ENCODE data around the gene NRXN3. TPM values are rescaled to one million over a fixed set of nuclear protein-coding genes. Genes with fewer than 3 reads are reported as not detected.

Gene NRXN3
- total RNA-seq, 1 donor from 2014 or later, result 19.8 TPM

GRCh38 chr14:79157369-79157768 lies 987.2 kb downstream of the NRXN3 start:
- no peaks in the 10 kb centered on the region for H3K4me1 Mint-ChIP-seq (ENCODE audit: unreplicated experiment)
- H3K27me3 Mint-ChIP-seq, result peaks cover 15% of the 10 kb centered on the region
- TF ChIP-seq, protein P1, sequence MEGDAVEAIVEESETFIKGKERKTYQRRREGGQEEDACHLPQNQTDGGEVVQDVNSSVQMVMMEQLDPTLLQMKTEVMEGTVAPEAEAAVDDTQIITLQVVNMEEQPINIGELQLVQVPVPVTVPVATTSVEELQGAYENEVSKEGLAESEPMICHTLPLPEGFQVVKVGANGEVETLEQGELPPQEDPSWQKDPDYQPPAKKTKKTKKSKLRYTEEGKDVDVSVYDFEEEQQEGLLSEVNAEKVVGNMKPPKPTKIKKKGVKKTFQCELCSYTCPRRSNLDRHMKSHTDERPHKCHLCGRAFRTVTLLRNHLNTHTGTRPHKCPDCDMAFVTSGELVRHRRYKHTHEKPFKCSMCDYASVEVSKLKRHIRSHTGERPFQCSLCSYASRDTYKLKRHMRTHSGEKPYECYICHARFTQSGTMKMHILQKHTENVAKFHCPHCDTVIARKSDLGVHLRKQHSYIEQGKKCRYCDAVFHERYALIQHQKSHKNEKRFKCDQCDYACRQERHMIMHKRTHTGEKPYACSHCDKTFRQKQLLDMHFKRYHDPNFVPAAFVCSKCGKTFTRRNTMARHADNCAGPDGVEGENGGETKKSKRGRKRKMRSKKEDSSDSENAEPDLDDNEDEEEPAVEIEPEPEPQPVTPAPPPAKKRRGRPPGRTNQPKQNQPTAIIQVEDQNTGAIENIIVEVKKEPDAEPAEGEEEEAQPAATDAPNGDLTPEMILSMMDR (conservative IDR thresholded peaks at IDR 0.05), result no peak
- no peak for DNase-seq (ENCODE audit: extremely low spot score, unreplicated experiment)
- H3K9me3 Mint-ChIP-seq, result no peaks in the 10 kb centered on the region
- no peak overlapping the region for H3K4me3 Mint-ChIP-seq
- H3K27ac Mint-ChIP-seq, result no peak overlapping the region
- H3K36me3 Mint-ChIP-seq, result no peaks in the 10 kb centered on the region

DNA sequence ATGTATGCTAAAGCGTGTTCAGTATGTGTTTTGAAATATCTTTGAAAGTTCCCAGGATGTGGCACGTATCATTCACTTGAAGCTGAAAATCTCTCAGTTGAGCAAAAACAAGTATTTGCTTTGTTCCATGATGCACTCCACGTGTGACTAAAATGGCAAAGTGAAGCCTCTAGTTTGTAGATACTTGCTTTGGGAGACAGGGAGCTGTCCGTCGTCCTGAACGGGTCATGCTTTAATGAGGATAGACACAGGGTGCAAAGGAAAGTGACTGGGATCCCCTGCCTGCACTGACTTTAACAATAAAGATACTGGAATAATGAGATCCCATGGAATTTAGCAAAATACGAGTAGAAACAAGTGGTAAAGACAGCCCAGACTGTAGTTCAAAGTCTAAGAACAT lies 991.4 kb downstream of the NRXN3 start:
- H3K4me1 Mint-ChIP-seq (ENCODE audit: unreplicated experiment), result no peaks in the 10 kb centered on the region

GRCh38 chr14:79162833-79163232 lies 992.7 kb downstream of the NRXN3 start:
- TF ChIP-seq, protein P1 (conservative IDR thresholded peaks at IDR 0.05), result no peak
- no peaks in the 10 kb centered on the region for H3K36me3 Mint-ChIP-seq
- H3K9me3 Mint-ChIP-seq, result no peaks in the 10 kb centered on the region
- no peak overlapping the region for H3K27ac Mint-ChIP-seq
- no peaks in the 10 kb centered on the region for H3K4me1 Mint-ChIP-seq (ENCODE audit: unreplicated experiment)
- no peak for DNase-seq (ENCODE audit: extremely low spot score, unreplicated experiment)
- no peak overlapping the region for H3K4me3 Mint-ChIP-seq
- peaks cover 6% of the 10 kb centered on the region for H3K27me3 Mint-ChIP-seq

More for the DNA sequence above, 991.4 kb downstream of the NRXN3 start:
- Mint-ChIP-seq H3K27ac (no peak overlapping the region), H3K36me3 (no peaks in the 10 kb centered on the region), H3K9me3 (no peaks in the 10 kb centered on the region), H3K4me3 (no peak overlapping the region), H3K27me3 (peaks cover 13% of the 10 kb centered on the region)
- TF ChIP-seq, protein P1 (conservative IDR thresholded peaks at IDR 0.05), result no peak
- DNase-seq (ENCODE audit: extremely low spot score, unreplicated experiment), result no peak

DNA sequence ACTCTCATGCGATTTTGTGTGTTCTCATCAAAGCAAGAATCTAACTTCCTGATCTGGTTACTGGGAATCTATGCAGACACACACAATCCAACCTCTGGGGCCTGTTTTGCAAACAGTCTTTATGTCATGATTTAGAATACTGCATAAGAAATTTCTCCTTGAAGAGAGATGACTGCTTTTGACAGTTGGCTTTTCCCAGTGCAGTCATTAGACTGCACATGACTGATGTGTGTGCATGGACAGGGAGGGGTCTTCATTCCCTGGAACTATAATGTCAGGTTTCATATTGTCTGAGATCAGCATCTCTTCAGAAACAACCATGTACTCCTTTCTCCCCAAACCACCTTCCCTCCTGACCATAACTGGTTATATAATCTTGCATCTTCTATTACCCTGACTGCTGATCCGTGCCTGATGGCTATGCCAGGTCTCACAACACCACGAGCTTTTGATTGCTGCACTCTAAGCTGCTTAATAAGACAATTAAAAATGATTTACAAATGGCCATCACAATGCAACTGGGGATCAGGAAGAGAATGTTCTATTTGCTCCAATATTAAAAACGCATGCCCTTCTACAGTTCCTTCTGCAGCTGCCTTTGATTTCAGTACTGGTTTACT lies 995.4 kb downstream of the NRXN3 start:
- H3K4me3 Mint-ChIP-seq, result no peak overlapping the region
- H3K27ac Mint-ChIP-seq, result no peak overlapping the region
- H3K27me3 Mint-ChIP-seq, result peaks cover 6% of the 10 kb centered on the region
- no peak for DNase-seq (ENCODE audit: extremely low spot score, unreplicated experiment)
- H3K9me3 Mint-ChIP-seq, result no peaks in the 10 kb centered on the region
- TF ChIP-seq, protein P1 (conservative IDR thresholded peaks at IDR 0.05), result no peak
- H3K4me1 Mint-ChIP-seq (ENCODE audit: unreplicated experiment), result no peaks in the 10 kb centered on the region
- H3K36me3 Mint-ChIP-seq, result no peaks in the 10 kb centered on the region

GRCh38 chr14:79166171-79166570 lies 996.0 kb downstream of the NRXN3 start:
- H3K9me3 Mint-ChIP-seq, result no peaks in the 10 kb centered on the region
- no peak overlapping the region for H3K4me3 Mint-ChIP-seq
- DNase-seq (ENCODE audit: extremely low spot score, unreplicated experiment), result no peak
- H3K36me3 Mint-ChIP-seq, result no peaks in the 10 kb centered on the region
- no peak overlapping the region for H3K27ac Mint-ChIP-seq
- H3K4me1 Mint-ChIP-seq (ENCODE audit: unreplicated experiment), result no peaks in the 10 kb centered on the region
- peaks cover 3% of the 10 kb centered on the region for H3K27me3 Mint-ChIP-seq
- TF ChIP-seq, protein P1 (conservative IDR thresholded peaks at IDR 0.05), result no peak
